Fibroblast of pulmonary artery (primary cell): ENCODE measurements around the gene OTOP2.

Experiments
- DNase-seq: peaks from one replicate; pipeline ENCODE4 v3.0.0-alpha.2; 2010; ENCODE audit warnings: low read depth
- H3K4me3 ChIP-seq: replicated peaks from 2 replicates; pipeline ENCODE4 v1.5.1; 2011; ENCODE audit warnings: low read depth, mild to moderate bottlenecking, control low read depth, low read length, moderate library complexity
- TF ChIP-seq, protein P1 (sequence below): IDR thresholded peaks from 2 replicates; pipeline ENCODE4 v1.5.1; 2011; ENCODE audit warnings: mild to moderate bottlenecking, control low read depth, low read length, inconsistent platforms; ENCODE audit errors: missing control alignments

Gene OTOP2

DNA sequence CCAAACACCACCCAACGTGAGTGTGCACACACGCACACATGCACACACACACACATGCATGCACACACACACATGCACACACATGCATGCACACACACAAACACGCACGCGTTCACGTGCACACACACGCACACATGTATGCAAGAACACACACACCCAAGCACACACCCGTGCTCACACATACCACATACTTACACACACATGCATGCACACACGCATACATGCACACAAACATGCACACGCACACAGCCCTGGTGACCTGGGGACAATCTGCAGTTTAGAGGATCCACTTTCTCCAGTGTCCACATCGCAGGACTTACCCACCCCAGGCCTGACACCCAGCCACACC lies 7.2 kb upstream of the OTOP2 start:
- DNase-seq: no peak
- TF ChIP-seq, protein P1, sequence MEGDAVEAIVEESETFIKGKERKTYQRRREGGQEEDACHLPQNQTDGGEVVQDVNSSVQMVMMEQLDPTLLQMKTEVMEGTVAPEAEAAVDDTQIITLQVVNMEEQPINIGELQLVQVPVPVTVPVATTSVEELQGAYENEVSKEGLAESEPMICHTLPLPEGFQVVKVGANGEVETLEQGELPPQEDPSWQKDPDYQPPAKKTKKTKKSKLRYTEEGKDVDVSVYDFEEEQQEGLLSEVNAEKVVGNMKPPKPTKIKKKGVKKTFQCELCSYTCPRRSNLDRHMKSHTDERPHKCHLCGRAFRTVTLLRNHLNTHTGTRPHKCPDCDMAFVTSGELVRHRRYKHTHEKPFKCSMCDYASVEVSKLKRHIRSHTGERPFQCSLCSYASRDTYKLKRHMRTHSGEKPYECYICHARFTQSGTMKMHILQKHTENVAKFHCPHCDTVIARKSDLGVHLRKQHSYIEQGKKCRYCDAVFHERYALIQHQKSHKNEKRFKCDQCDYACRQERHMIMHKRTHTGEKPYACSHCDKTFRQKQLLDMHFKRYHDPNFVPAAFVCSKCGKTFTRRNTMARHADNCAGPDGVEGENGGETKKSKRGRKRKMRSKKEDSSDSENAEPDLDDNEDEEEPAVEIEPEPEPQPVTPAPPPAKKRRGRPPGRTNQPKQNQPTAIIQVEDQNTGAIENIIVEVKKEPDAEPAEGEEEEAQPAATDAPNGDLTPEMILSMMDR: no peak
- H3K4me3 ChIP-seq: no peak overlapping the region

DNA sequence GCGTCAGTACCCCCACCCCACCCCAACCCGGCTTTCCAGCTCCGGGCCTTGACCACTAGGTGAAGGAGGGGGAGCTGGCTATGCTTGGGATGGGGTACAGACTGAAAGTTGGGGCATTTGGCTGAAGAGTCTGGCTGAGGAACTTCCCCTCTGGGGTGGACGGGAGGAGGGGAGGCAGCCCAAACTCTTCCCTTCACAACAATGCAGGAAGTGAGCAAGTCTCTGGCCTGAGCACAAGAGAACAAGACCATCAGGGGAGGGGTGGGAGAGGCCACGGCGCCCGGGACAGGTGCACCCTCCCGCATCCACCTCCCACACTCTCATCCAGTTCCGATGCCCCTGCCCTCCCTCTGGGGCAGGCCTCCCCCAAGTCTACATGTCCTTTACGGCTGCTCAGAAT lies 6.6 kb upstream of the OTOP2 start:
- H3K4me3 ChIP-seq: no peak overlapping the region
- DNase-seq: no peak
- TF ChIP-seq, protein P1: no peak

DNA sequence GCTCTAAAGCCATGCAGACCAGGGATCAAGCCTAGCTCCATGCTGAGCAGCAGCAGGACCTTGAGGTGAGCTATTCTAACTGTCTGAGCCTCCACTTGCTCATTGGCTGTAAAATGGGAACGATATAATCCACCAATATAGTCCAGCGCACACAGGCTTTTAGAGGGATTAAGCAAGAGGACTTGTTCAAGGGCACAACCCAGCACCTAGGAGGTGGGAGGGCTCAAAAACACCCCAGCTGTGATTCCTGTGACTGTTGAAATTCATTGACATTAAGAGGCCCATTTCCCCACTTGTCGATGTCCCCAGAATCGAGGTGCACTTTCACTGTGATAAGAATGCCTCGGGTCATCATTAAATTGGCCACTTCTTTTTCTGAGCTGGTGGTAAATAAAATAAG lies 5.2 kb upstream of the OTOP2 start:
- no peak for DNase-seq
- TF ChIP-seq, protein P1: no peak
- H3K4me3 ChIP-seq: no peak overlapping the region

DNA sequence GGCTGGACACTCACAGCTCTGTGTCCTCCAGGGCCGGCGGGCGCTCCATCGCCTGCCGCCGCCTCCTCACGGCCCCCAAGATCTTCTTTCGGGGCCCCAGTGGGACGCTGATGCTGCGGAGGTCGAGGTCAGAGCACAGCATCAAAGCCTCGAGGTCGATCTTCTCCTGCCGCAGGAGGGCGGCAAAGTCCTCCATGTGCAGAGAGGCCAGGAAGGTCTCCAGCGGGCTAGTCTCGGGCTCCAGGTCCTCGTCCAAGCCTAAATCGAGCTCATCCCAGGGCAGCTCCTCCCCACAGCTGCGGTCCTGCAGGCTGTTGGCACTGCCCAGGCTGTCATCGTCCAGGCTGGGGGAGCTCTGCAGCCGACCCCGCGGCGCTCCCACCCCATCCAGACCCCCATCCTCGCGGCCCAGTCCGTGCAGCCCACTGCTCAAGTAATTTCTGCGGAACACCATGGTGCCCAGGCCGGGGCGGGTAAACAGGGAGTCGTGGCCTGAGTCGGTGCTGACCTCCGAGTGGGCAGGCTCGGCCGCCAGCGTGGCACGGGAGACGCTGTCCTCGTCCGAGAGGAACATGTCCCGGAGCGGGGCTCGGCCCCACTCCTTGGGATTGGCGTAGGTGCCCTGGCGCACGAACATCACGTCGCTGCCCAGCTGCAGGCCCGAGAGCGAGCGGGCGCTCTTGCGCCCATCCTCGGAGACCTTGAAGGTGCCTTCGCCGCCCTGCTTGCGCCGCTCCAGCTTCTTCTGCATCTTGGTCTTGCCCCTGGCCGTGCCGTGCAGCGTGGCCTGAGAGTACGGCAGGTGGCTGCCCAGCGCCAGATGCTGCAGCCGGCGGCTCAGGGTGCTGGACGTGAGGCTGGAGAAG lies 4.4 kb upstream of the OTOP2 start:
- no peak overlapping the region for H3K4me3 ChIP-seq
- TF ChIP-seq, protein P1: no peak
- no peak for DNase-seq

DNA sequence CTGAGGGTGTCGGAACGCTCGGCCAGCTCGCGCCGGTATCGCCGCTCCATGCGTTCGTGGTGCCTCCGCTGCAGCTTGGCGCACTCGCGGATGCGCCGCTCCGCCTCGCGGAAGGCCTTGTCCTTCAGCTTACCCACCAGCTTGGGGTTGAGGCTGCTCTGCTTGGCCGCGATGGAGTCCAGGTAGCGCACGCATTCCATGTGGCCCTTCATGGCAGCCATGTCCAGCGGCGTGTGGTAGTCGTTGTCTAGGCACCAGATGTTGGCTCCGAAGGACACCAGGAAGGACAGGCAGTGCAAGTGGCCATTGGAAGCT lies 3.8 kb upstream of the OTOP2 start:
- DNase-seq: no peak
- H3K4me3 ChIP-seq: no peak overlapping the region
- TF ChIP-seq, protein P1: no peak

DNA sequence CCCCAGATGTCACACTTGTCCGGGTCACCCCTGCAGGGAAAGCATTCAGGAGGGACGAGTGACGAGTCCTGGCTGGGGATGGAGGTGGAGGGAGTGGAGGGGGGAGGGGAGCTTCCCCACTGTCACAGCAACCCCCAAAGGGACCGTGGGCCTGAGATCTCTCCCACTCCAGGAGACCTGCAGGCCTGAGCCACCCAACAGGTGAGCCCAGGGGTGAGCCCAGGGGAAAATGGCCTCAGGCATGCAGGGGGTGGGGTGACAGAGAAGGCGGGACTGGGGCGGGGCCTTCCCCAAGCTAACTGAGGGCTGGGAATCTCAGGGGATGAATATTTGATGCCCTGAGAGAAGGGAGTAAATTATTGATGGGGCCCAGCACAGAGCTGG lies 3.4 kb upstream of the OTOP2 start:
- TF ChIP-seq, protein P1: no peak
- no peak overlapping the region for H3K4me3 ChIP-seq
- DNase-seq: no peak

DNA sequence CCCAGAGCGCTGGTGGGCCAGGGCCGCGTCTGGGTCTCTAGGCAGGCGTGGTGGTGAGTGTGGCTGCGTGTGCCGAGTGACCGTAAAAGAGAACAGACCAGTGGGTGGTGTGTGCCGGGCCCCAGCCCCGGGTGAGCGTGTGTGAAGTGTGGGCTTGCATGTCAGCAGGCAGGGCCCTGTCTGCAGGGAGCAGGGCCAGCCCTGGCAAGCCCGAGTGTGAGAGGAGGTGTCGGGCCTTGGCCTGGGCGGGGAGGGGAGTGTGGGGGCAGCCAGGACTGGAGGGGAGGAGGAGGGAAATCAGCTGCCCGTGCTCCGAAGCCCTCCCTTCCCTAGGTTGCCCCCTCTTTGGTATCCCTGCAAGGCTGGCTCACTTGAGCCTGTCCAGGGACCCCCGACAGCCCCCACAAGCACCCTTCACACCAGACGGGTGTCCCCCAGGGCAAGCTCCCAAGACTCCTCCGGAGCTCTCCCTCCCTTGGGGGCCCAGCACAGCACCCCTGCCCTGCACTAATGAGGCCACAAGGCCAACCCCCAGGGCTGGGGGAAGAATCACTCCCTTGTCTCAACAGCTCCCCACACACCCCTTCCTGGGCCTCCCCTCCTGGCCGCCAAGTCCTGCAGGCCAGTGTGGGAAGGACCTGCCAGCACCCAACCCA lies 2.9 kb upstream of the OTOP2 start:
- TF ChIP-seq, protein P1: no peak
- H3K4me3 ChIP-seq: no peak overlapping the region
- DNase-seq: no peak
